ENCODE measurements around the gene ORM2.

ORM2 gene

GRCh38 chr9:114371973-114372917 is 42.6 kb downstream of the ORM2 start:
- no peak for DNase-seq

- DNase-seq, result no peak
Measured at GRCh38 chr9:114372921-114373448, 43.3 kb downstream of the ORM2 start.

GRCh38 chr9:114373960-114374730 is 44.5 kb downstream of the ORM2 start:
- no peak for DNase-seq

- no peak for DNase-seq
Measured at GRCh38 chr9:114374936-114375335, 45.3 kb downstream of the ORM2 start.

- no peak for DNase-seq
Measured at GRCh38 chr9:114375386-114376175, 45.9 kb downstream of the ORM2 start.

GRCh38 chr9:114376586-114377445 is 47.1 kb downstream of the ORM2 start:
- no peak for DNase-seq

- no peak for DNase-seq
Measured at GRCh38 chr9:114378016-114378415, 48.3 kb downstream of the ORM2 start.

GRCh38 chr9:114378883-114379282 is 49.2 kb downstream of the ORM2 start:
- no peak for DNase-seq

Data from NCI-H2081 (cell line).